ENCODE results near the gene CCDC200. TPM values are rescaled to one million over a fixed set of nuclear protein-coding genes. Genes with fewer than 3 reads are reported as not detected.
A peak's percentile ranks its signal among the peaks of the same experiment; 100 is the strongest.
"Not testable (repeated sequence)": the region's sequence is repeated elsewhere in the genome, so short reads cannot be mapped to it uniquely, and the experiment has no call there.

The CCDC200 gene
- total RNA-seq, 1 donor from 2014 or later: not detected

- intact Hi-C loops (cut with micrococcal nuclease): no loop called here
- Histone ChIP-seq H3K27ac (replicated peaks) (no peak overlapping the region), H3K4me1 (no peaks in the 10 kb centered on the region), H3K4me3 (no peak overlapping the region), H3K27me3 (ENCODE audit: low read depth) (no peaks in the 10 kb centered on the region), H3K9me3 (replicated peaks) (no peaks in the 10 kb centered on the region), H3K36me3 (peaks cover 100% of the 10 kb centered on the region)
- no peak for DNase-seq
- TF ChIP-seq CTCF (IDR thresholded peaks at IDR 0.05; ENCODE audit: borderline replicate concordance): no peak
These were observed 28.3 kb downstream of the CCDC200 start for GRCh38 chr17:43200127-43200526.

- no peak for DNase-seq
- peaks cover 100% of the 10 kb centered on the region for H3K36me3 ChIP-seq
- H3K27me3 ChIP-seq (ENCODE audit: low read depth): no peaks in the 10 kb centered on the region
- no peak for TF ChIP-seq CTCF (IDR thresholded peaks at IDR 0.05; ENCODE audit: borderline replicate concordance)
- intact Hi-C loops (cut with micrococcal nuclease): no loop called here
- no peak overlapping the region for H3K27ac ChIP-seq (replicated peaks)
- H3K4me1 ChIP-seq: no peaks in the 10 kb centered on the region
- no peak overlapping the region for H3K4me3 ChIP-seq
- H3K9me3 ChIP-seq (replicated peaks): no peaks in the 10 kb centered on the region
These were observed 28.8 kb downstream of the CCDC200 start for GRCh38 chr17:43199633-43200032.

GRCh38 chr17:43193251-43193650 lies 35.2 kb downstream of the CCDC200 start:
- DNase-seq: no peak
- Histone ChIP-seq H3K27ac (replicated peaks) (no peak overlapping the region), H3K4me3 (no peak overlapping the region), H3K9me3 (replicated peaks) (no peaks in the 10 kb centered on the region), H3K36me3 (peaks cover 100% of the 10 kb centered on the region), H3K27me3 (ENCODE audit: low read depth) (no peaks in the 10 kb centered on the region), H3K4me1 (no peaks in the 10 kb centered on the region)
- intact Hi-C loops (cut with micrococcal nuclease): no loop called here
- TF ChIP-seq CTCF (IDR thresholded peaks at IDR 0.05; ENCODE audit: borderline replicate concordance): no peak

GRCh38 chr17:43186656-43187055 lies 41.8 kb downstream of the CCDC200 start:
- DNase-seq; H3K27me3 ChIP-seq (ENCODE audit: low read depth); H3K4me1 ChIP-seq; H3K4me3 ChIP-seq; H3K9me3 ChIP-seq (replicated peaks); H3K27ac ChIP-seq (replicated peaks); intact Hi-C loops (cut with micrococcal nuclease): not testable (repeated sequence)
- peaks cover 98% of the 10 kb centered on the region for H3K36me3 ChIP-seq

GRCh38 chr17:43183921-43184320 lies 44.5 kb downstream of the CCDC200 start:
- DNase-seq: no peak
- no peaks in the 10 kb centered on the region for H3K9me3 ChIP-seq (replicated peaks)
- H3K36me3 ChIP-seq: peaks cover 97% of the 10 kb centered on the region
- TF ChIP-seq CTCF (IDR thresholded peaks at IDR 0.05; ENCODE audit: borderline replicate concordance): no peak
- H3K4me3 ChIP-seq: no peak overlapping the region
- H3K4me1 ChIP-seq: peaks cover 6% of the 10 kb centered on the region
- intact Hi-C loops (cut with micrococcal nuclease): no loop called here
- H3K27ac ChIP-seq (replicated peaks): no peak overlapping the region
- H3K27me3 ChIP-seq (ENCODE audit: low read depth): no peaks in the 10 kb centered on the region

- Histone ChIP-seq H3K4me1 (peaks cover 78% of the 10 kb centered on the region), H3K9me3 (replicated peaks) (no peaks in the 10 kb centered on the region), H3K27ac (replicated peaks) (peak overlapping the region; percentile 33), H3K36me3 (peaks cover 42% of the 10 kb centered on the region), H3K27me3 (ENCODE audit: low read depth) (no peaks in the 10 kb centered on the region), H3K4me3 (peak overlapping the region; percentile 9)
- TF ChIP-seq CTCF (IDR thresholded peaks at IDR 0.05; ENCODE audit: borderline replicate concordance): no peak
- intact Hi-C loops (cut with micrococcal nuclease): loop anchor here (5.0 kb wide), 1 partner anchor 156 kb away; no protein-coding TSS in a partner anchor
- no peak for DNase-seq
These were observed 52.3 kb downstream of the CCDC200 start for GRCh38 chr17:43176119-43176570.

All from left ventricle myocardium inferior (tissue), 1 donor.